Spinal cord (tissue), 10 donors: ENCODE data around the gene AUTS2. TPM values are rescaled to one million over a fixed set of nuclear protein-coding genes. Genes with fewer than 3 reads are reported as not detected.
"Not testable (repeated sequence)": the region's sequence is repeated elsewhere in the genome, so short reads cannot be mapped to it uniquely, and the experiment has no call there.

Experiments
- DNase-seq, 6 donors: peaks; one replicate each; pipeline versions ENCODE4 v3.0.0 to v3.0.0-alpha.2; 2013 to 2015; ENCODE audit warnings: low spot score in 6 of 6, low read depth in 4 of 6
- H3K27ac ChIP-seq: one replicate; pipeline ENCODE4 v1.5.1; 2013; ENCODE audit warnings: low read depth, low read length, control low read depth
- H3K27me3 ChIP-seq: one replicate; pipeline ENCODE4 v1.6.1; 2013; ENCODE audit warnings: low read length; ENCODE audit not compliant: control insufficient read depth, insufficient read depth
- H3K36me3 ChIP-seq: one replicate; pipeline ENCODE4 v1.6.1; 2013; ENCODE audit warnings: low read length; ENCODE audit not compliant: control insufficient read depth, insufficient read depth
- H3K4me1 ChIP-seq: one replicate; pipeline ENCODE4 v1.6.1; 2013; ENCODE audit warnings: low read length; ENCODE audit not compliant: control insufficient read depth, insufficient read depth
- H3K4me3 ChIP-seq: one replicate; pipeline ENCODE4 v1.5.1; 2013; ENCODE audit warnings: low read depth, low read length, control low read depth
- H3K9me3 ChIP-seq: one replicate; pipeline ENCODE4 v1.6.1; 2013; ENCODE audit warnings: low read length; ENCODE audit not compliant: control insufficient read depth, insufficient read depth
- WGBS: methylation state at CpG from one replicate; pipeline ENCODE4 v1.1.5; 2013; ENCODE audit warnings: missing lambda C conversion rate; ENCODE audit not compliant: insufficient coverage; 5-methylcytosine and 5-hydroxymethylcytosine counted together
- polyA plus RNA-seq, 2 donors: library from polyadenylated mRNA; unstranded; fragments of 120-200 nt; gene quantifications; one replicate each; pipeline ENCODE4 v1.2.1, GENCODE V29; 2013; ENCODE audit not compliant: insufficient read length in 2 of 2
- total RNA-seq, 2 donors: library from RNA; depleted of rRNA in 1 of 2; stranded (reverse); fragments of 120-200 nt in 1 of 2; fragments of >200 nt in 1 of 2; gene quantifications; one replicate each; pipeline versions ENCODE4 v1.2.3 to v1.2.4, GENCODE V29; 2013 to 2014
- donor health status: healthy.

Gene AUTS2
- total and polyA plus RNA-seq, 4 donors: 56.2 to 214 (median 135) TPM

DNA sequence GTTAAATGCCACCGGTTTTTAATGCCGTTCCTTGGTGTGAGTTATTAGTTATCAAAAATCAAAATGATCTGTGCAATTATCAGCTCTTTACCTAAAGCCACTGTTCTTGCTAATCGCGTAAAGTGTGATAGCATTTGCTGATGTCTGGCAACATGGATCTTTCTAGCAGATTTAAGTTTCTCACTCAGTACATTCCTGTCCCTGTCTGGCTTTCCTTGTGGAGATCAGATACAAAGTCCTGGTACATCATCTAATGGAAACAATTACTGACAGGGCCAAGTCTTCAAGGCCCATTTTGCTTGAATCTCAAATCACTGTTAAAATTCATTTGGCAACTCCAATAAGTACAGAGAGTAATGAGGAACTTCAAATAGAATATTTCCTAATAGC lies 755.7 kb downstream of the AUTS2 start:
- H3K4me1 ChIP-seq: no peaks in the 10 kb centered on the region
- no peak for DNase-seq
- no peaks in the 10 kb centered on the region for H3K36me3 ChIP-seq
- H3K9me3 ChIP-seq: no peaks in the 10 kb centered on the region
- H3K27me3 ChIP-seq: no peaks in the 10 kb centered on the region
- no peak overlapping the region for H3K27ac ChIP-seq
- no CpG with 5 or more reads among the region's 4 CpGs for WGBS
- no peak overlapping the region for H3K4me3 ChIP-seq

DNA sequence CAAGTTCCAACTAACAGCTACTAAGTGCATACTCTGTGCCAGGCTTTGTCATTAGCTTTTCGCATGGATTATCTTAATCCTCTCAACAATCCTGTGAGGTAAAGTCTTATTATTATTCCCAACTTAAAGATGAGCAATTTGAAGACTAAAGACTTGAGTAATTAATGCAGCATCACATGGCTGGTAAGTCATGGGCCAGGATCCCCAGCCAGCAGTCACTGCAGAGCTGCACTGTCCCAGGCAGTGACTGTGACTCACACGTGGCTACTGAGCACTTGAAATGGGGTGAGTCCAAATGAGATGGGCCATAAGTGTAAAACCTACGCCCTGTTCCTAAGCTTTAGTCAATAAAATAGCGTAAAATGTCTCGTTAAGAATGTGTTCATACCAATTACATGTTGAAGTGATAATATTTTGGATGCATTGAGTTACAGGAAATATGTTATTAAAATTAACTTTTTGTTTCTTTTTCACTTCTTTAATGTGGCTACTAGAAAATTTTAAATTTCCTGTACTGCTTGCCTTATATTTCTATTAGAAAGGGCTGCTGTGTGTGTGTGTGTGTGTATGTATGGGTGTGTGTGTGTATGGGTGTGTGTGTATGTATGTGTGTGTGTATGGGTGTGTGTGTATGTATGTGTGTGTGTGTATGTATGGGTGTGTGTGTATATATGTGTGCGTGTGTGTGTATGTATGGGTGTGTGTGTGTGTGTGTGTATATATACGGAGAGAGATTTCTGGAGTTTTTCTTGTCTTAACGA lies 756.3 kb downstream of the AUTS2 start:
- DNase-seq: no peak
- Histone ChIP-seq H3K27ac (no peak overlapping the region), H3K4me3 (no peak overlapping the region), H3K9me3 (no peaks in the 10 kb centered on the region), H3K36me3 (no peaks in the 10 kb centered on the region), H3K4me1 (no peaks in the 10 kb centered on the region), H3K27me3 (no peaks in the 10 kb centered on the region)
- WGBS: 94% methylated on average over 3 of the region's 8 CpGs

DNA sequence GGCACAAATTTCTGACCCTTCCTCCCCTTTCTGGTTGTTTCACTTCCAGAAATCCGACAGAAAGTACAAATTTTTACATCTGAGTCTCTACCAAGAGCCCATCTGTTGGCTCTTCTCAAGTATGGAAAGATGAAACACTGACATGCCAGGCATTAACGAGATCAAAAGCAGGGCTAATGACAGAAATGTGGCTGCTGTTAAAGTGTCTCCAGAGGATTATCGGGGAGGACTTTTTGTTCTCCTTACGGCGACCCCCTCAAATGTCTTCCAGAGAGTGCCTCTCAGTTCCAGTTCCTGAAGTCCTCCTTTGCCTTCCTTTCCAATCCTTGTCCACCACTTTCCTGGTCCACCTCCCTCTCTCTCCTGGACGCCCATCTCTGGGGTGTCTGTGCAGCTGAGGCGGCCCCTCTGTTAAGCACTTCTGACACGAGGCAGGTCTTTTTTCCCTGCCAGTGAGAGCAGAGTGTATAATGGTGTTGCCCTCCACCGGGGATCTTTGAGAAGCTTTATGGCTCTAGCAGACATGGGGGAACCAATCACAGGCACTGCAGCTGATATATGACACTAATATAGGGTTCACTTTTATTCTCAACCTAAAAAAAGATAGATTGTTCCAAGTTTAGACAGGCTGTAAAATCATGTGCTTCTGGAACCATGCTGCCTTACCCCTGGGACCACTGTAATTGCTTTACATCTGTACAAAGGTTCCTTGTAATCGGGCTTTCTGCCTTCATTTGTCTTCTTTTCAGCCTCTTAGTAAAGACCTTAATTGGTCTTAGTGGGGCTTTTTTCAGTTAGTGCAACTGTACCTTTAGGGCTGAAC lies 757.1 kb downstream of the AUTS2 start:
- Histone ChIP-seq H3K27me3 (no peaks in the 10 kb centered on the region), H3K4me3 (no peak overlapping the region), H3K4me1 (no peaks in the 10 kb centered on the region), H3K36me3 (no peaks in the 10 kb centered on the region), H3K27ac (no peak overlapping the region), H3K9me3 (no peaks in the 10 kb centered on the region)
- WGBS: 54% methylated on average over 5 of the region's 10 CpGs
- DNase-seq: peak in 1 of 6 donors; percentile 80

DNA sequence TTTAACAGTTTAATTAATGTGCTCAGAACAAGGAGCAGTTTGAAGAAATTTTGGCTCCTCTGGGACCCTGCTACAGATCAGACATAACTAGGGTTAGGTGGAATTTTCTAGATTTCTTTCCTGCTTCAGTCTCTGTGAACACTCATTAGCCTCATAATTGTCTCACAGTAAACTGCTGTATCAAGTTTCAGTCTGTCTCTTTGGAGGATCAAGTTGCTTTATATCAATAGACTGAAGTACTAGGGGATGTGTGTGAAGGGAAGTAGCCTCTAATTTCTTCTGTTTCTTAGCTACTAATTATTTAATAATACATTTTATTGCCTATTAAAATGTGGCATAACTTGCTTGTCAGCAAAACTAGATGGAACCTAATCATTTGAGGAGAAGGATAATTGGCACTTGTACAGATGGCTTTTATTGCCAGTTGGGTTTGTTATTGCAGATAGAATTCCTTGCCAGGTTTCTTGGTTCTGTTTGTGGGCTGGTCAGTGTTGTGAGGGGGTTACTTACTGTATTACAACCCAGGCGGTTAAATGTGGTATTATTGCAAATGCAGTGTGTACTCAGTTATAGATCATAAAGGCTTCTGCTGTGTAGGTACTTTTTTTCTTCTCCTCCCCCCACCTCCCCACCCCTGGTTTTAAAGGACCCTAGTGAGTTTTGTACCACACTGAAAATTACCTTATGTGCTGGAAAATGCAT lies 758.0 kb downstream of the AUTS2 start:
- WGBS: no CpG with 5 or more reads among the region's 1 CpG

DNA sequence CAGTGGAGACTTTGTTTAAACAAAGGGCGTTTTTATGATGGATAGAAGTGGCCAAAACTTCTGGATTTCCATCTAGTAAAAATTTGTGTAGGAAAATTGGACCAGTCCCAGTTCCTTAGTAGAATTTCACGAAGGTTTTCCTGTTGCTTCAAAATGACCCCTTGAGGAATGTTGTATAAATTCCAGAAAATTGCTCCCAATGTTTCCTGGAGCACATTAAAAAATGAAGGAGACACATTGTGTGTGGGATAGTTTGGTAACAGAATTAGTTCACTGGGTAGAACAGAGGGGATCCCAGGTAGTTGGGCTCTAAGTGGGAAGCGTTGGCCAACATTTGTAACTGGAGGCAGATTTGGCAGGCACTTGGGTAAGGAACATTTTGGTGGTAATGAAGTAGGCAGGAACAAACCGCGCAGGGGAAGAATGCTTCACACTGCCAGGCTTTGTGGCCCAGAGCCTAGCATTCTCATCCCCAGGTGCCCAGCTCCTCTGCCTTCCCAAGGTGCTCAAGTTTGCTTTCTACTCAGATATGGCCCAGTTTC lies 758.6 kb downstream of the AUTS2 start:
- DNase-seq: no peak
- Histone ChIP-seq H3K4me1 (no peaks in the 10 kb centered on the region), H3K27ac (no peak overlapping the region), H3K4me3 (no peak overlapping the region), H3K36me3 (no peaks in the 10 kb centered on the region), H3K9me3 (no peaks in the 10 kb centered on the region), H3K27me3 (no peaks in the 10 kb centered on the region)
- WGBS: 84% methylated on average over 5 of the region's 5 CpGs

More for the DNA sequence above, 758.0 kb downstream of the AUTS2 start:
- H3K27ac ChIP-seq: no peak overlapping the region
- H3K27me3 ChIP-seq: no peaks in the 10 kb centered on the region
- no peak overlapping the region for H3K4me3 ChIP-seq
- peak in 1 of 6 donors; percentile 56 for DNase-seq
- no peaks in the 10 kb centered on the region for H3K4me1 ChIP-seq
- no peaks in the 10 kb centered on the region for H3K36me3 ChIP-seq
- no peaks in the 10 kb centered on the region for H3K9me3 ChIP-seq

DNA sequence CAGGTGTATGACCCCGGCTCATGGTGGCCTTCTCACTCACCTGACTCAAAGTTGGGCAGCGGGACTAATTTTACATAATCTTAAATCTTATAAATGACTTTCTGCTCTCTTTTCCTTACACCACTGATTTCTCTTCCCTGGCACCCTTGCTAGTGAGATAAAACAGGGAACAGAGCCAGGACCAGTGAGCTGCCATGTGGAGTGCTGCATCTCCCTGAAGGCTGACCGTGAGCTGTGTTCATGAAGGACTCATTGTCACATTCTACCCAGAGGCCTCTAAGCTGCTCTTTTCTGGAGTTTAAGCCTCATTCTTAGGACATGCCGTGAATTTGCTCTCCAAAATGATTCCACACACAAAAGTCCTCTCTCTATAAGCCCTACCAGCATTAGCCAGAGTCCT lies 762.3 kb downstream of the AUTS2 start:
- Histone ChIP-seq H3K4me1 (no peaks in the 10 kb centered on the region), H3K27ac (no peak overlapping the region), H3K27me3 (no peaks in the 10 kb centered on the region), H3K4me3 (no peak overlapping the region), H3K36me3 (no peaks in the 10 kb centered on the region), H3K9me3 (no peaks in the 10 kb centered on the region)
- 57% methylated on average over 1 of the region's 4 CpGs for WGBS
- peak in 1 of 6 donors; percentile 79 for DNase-seq

DNA sequence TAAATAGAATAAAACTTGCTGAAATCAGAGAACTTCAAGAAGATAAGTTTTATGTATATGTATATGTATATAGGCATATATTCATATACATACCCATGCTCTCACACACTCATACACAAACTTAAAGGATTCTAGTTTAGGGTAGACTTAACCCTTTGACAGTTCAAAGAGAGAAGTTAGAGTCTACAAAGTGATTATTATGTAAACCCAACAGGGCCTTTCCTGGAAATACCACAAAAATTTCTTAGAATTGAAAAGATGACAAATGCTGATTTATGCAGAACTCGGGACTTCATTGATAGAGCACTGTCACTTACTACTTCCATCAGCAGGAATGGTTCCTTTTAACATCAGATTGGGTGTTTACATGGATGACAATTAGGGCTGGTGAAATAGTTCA lies 763.5 kb downstream of the AUTS2 start:
- Histone ChIP-seq H3K36me3 (no peaks in the 10 kb centered on the region), H3K27ac (no peak overlapping the region), H3K4me1 (no peaks in the 10 kb centered on the region), H3K4me3 (no peak overlapping the region), H3K27me3 (no peaks in the 10 kb centered on the region), H3K9me3 (no peaks in the 10 kb centered on the region)
- no CpG with 5 or more reads among the region's 1 CpG for WGBS
- no peak for DNase-seq

DNA sequence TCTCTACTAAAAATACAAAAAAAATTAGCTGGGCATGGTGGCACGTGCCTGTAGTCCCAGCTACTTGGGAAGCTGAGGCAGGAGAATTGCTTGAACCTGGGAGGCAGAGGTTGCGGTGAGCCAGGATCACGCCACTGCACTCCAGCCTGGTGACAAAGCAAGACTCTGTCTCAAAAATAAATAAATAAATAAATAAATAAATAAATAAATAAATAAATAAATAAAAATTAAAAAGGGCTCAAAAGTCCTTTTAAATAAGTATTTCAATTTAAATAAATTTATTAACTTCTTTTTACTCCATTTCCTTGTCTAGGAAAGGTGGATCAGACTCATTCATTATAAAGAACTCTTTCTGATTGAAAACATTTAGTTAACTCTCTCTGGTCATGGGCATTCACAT lies 766.1 kb downstream of the AUTS2 start:
- H3K9me3 ChIP-seq, H3K36me3 ChIP-seq, H3K4me3 ChIP-seq, H3K27me3 ChIP-seq, H3K4me1 ChIP-seq, DNase-seq, H3K27ac ChIP-seq: not testable (repeated sequence)
- no CpG with 5 or more reads among the region's 3 CpGs for WGBS

DNA sequence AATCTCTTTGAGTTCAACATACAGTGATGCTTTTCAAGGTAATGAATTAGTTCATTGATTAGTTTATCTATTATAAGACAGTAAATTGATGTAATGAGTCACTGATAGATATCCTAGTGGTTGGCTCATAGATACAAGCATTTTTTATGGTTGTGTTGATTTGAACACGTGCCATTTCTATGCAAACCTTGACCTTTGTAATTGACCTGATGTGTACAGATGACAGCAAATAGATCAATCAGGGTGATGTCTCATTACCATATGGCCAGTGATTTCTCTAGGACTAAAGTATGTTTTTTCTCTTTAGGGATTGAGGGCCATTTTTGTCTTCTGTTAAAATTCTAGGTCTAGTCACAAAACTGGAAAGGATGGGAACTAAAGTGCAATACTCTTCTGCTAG lies 773.4 kb downstream of the AUTS2 start:
- H3K27me3 ChIP-seq: no peaks in the 10 kb centered on the region
- H3K27ac ChIP-seq: no peak overlapping the region
- DNase-seq: no peak
- H3K4me1 ChIP-seq: no peaks in the 10 kb centered on the region
- WGBS: 50% methylated on average over 1 of the region's 1 CpG
- H3K9me3 ChIP-seq: no peaks in the 10 kb centered on the region
- H3K4me3 ChIP-seq: no peak overlapping the region
- H3K36me3 ChIP-seq: no peaks in the 10 kb centered on the region
